CD4-positive, alpha-beta T cell (primary cell): ENCODE results near the gene SLC12A3. TPM values are rescaled to one million over a fixed set of nuclear protein-coding genes. Genes with fewer than 3 reads are reported as not detected.

Source experiments
- ATAC-seq: fragments of 200-7000 bp; cut with Tn5 transposase; one replicate; pipeline ENCODE4 v1.10.0; 2022; ENCODE audit warnings: mild to moderate bottlenecking; ENCODE audit not compliant: poor library complexity
- CTCF ChIA-PET: fragments of 350-600 bp; sonication (Branson Sonifier 250); formaldehyde crosslinking; loops from one replicate; lab custom pipeline; 2021; ENCODE audit warnings: antibody characterized with exemption, inconsistent platforms; lab: Charles Lee
- POLR2A ChIA-PET: fragments of 350-600 bp; sonication (Branson Sonifier 250); formaldehyde crosslinking; loops from one replicate; lab custom pipeline; 2021; ENCODE audit warnings: antibody characterized with exemption, inconsistent platforms; lab: Charles Lee
- DNase-seq, 14 experiments: peaks; one replicate each; pipeline ENCODE4 v3.0.0-alpha.2; 2013 to 2020; ENCODE audit warnings: mixed read lengths in 2 of 14
- H3K27ac ChIP-seq, 2 donors: one replicate each; pipeline versions ENCODE4 v1.5.1 to v1.7.0; 2013; ENCODE audit warnings: low read length in 2 of 2, low read depth in 1 of 2, mild to moderate bottlenecking in 1 of 2
- H3K27me3 ChIP-seq, 2 experiments: 1 replicate in 1 of 2; 2 replicates in 1 of 2; pipeline versions ENCODE4 v1.6.1 to v1.7.0; 2013; ENCODE audit warnings: low read length in 2 of 2, control low read depth in 1 of 2, mild to moderate bottlenecking in 1 of 2, moderate library complexity in 1 of 2; ENCODE audit not compliant: insufficient read depth in 2 of 2, control insufficient read depth in 1 of 2
- H3K36me3 ChIP-seq: one replicate; pipeline ENCODE4 v1.6.1; 2013; ENCODE audit warnings: low read length, control low read depth; ENCODE audit not compliant: insufficient read depth
- H3K4me1 ChIP-seq: one replicate; pipeline ENCODE4 v1.6.1; 2013; ENCODE audit warnings: low read length, control low read depth; ENCODE audit not compliant: insufficient read depth
- H3K4me3 ChIP-seq: one replicate; pipeline ENCODE4 v1.5.1; 2013; ENCODE audit warnings: mild to moderate bottlenecking, low read length, moderate library complexity
- H3K9me3 ChIP-seq, 2 experiments: 1 replicate in 1 of 2; 2 replicates in 1 of 2; pipeline versions ENCODE4 v1.6.1 to v1.7.0; 2013; ENCODE audit warnings: low read length in 2 of 2, mild to moderate bottlenecking in 2 of 2, control low read depth in 1 of 2, moderate library complexity in 1 of 2; ENCODE audit not compliant: control insufficient read depth in 1 of 2, insufficient read depth in 1 of 2
- H3K27ac Mint-ChIP-seq: one replicate; pipeline ENCODE4 v1.8.0; 2020; ENCODE audit warnings: mixed read lengths
- H3K27me3 Mint-ChIP-seq: one replicate; pipeline ENCODE4 v1.8.0; 2021; ENCODE audit warnings: mixed read lengths
- H3K36me3 Mint-ChIP-seq: one replicate; pipeline ENCODE4 v1.8.0; 2021; ENCODE audit warnings: low read depth, mixed read lengths
- H3K4me1 Mint-ChIP-seq: one replicate; pipeline ENCODE4 v1.8.0; 2021; ENCODE audit warnings: low read depth, mixed read lengths
- H3K4me3 Mint-ChIP-seq: one replicate; pipeline ENCODE4 v1.8.0; 2020; ENCODE audit warnings: mild to moderate bottlenecking, mixed read lengths
- H3K9me3 Mint-ChIP-seq: one replicate; pipeline ENCODE4 v1.8.0; 2020; ENCODE audit warnings: mixed read lengths
- CTCF ChIP-seq: fragments of 200-600 bp; IDR thresholded peaks from one replicate; pipeline ENCODE4 v1.8.0; 2022; ENCODE audit warnings: antibody characterized with exemption, mild to moderate bottlenecking
- intact Hi-C, 2 experiments: fragments of 100-400 bp; cut with DNase I in 1 of 2; cut with micrococcal nuclease in 1 of 2; formaldehyde crosslinking; loops; one replicate each; pipeline versions ENCODE4 v1.15.1 to v1.9.0; 2023 to 2025; cut with DNase I, micrococcal nuclease
- total RNA-seq, 174 experiments: library from RNA in 2 of 174; stranded (reverse) in 2 of 174; gene quantifications; one replicate each; pipeline ENCODE4 v1.2.3 and lab custom pipeline; 2021 to 2026

SLC12A3 gene
- total RNA-seq, 2 experiments from 2014 or later = not detected

- Histone ChIP-seq H3K4me3 (no peak overlapping the region), H3K36me3 (no peaks in the 10 kb centered on the region), H3K4me1 (peaks cover 9% of the 10 kb centered on the region), H3K9me3 (no peaks in the 10 kb centered on the region), H3K27me3 (no peaks in the 10 kb centered on the region), H3K27ac (no peak overlapping the region)
- H3K9me3 Mint-ChIP-seq = peaks cover 2% of the 10 kb centered on the region
- CTCF ChIA-PET = no interaction called here
- no peak for ATAC-seq
- no peaks in the 10 kb centered on the region for H3K36me3 Mint-ChIP-seq
- no peak overlapping the region for H3K27ac Mint-ChIP-seq
- H3K4me3 Mint-ChIP-seq = no peak overlapping the region
- no peak for TF ChIP-seq CTCF
- H3K4me1 Mint-ChIP-seq = peaks cover 14% of the 10 kb centered on the region
- POLR2A ChIA-PET = no interaction called here
- H3K27me3 Mint-ChIP-seq = no peaks in the 10 kb centered on the region
- intact Hi-C loops = no loop called here
- no peak for DNase-seq
Measured at GRCh38 chr16:56903866-56904265, 38.9 kb downstream of the SLC12A3 start.

GRCh38 chr16:56907401-56907800 lies 42.4 kb downstream of the SLC12A3 start:
- ChIA-PET CTCF (no interaction called here), POLR2A (no interaction called here)
- DNase-seq = no peak
- intact Hi-C loops = no loop called here
- no peak for ATAC-seq
- Histone ChIP-seq H3K9me3 (no peaks in the 10 kb centered on the region), H3K4me1 (peaks cover 21% of the 10 kb centered on the region), H3K4me3 (no peak overlapping the region), H3K36me3 (no peaks in the 10 kb centered on the region), H3K27ac (no peak overlapping the region), H3K27me3 (no peaks in the 10 kb centered on the region)
- Mint-ChIP-seq H3K36me3 (no peaks in the 10 kb centered on the region), H3K27ac (no peak overlapping the region), H3K4me3 (no peak overlapping the region), H3K27me3 (no peaks in the 10 kb centered on the region), H3K4me1 (peaks cover 10% of the 10 kb centered on the region), H3K9me3 (peaks cover 2% of the 10 kb centered on the region)
- no peak for TF ChIP-seq CTCF

GRCh38 chr16:56909527-56909979 lies 44.5 kb downstream of the SLC12A3 start:
- H3K36me3 Mint-ChIP-seq = no peaks in the 10 kb centered on the region
- no peaks in the 10 kb centered on the region for H3K27me3 ChIP-seq
- no peak overlapping the region for H3K27ac ChIP-seq
- no peak for DNase-seq
- H3K4me1 ChIP-seq = peaks cover 22% of the 10 kb centered on the region
- no peaks in the 10 kb centered on the region for H3K27me3 Mint-ChIP-seq
- no peak overlapping the region for H3K4me3 Mint-ChIP-seq
- no peaks in the 10 kb centered on the region for H3K36me3 ChIP-seq
- H3K4me3 ChIP-seq = no peak overlapping the region
- no peak for ATAC-seq
- intact Hi-C loops = no loop called here
- no peaks in the 10 kb centered on the region for H3K9me3 ChIP-seq
- peaks cover 2% of the 10 kb centered on the region for H3K9me3 Mint-ChIP-seq
- CTCF ChIA-PET = no interaction called here
- TF ChIP-seq CTCF = no peak
- H3K27ac Mint-ChIP-seq = no peak overlapping the region
- POLR2A ChIA-PET = interaction anchor here (0.5 to 1.7 kb wide), 2 partner anchors 22 to 515 kb away, joined by 3 to 6 read pairs; no protein-coding TSS in a partner anchor
- peaks cover 10% of the 10 kb centered on the region for H3K4me1 Mint-ChIP-seq
